ENCODE results near the gene ETFB. TPM values are rescaled to one million over a fixed set of nuclear protein-coding genes. Genes with fewer than 3 reads are reported as not detected.
"Not testable (repeated sequence)": the region's sequence is repeated elsewhere in the genome, so short reads cannot be mapped to it uniquely, and the experiment has no call there.

ETFB gene
- 100 to 1,000 TPM; 190 to 193 TPM for total RNA-seq

DNA sequence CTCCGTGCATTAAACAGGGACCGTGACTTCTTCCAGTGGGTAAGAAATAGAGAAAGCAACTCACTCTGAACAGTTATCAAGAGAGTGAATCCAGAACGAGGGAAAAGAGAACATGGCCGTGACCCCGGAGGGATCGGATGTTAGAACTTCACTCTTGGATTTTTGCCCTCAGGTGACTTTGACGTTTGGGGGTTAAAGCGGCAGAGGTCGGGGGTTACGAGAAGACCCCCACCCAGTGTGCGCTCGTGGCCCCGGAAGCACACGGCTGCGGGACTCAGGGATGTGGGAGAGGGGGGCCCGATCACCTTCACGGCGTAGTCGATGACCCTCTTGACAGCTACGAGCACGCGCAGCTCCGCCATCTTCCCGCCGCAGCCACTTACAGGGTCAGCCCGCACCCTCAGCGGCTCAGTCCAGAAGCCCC is at the start of gene ETFB:
ETFB (minus strand) TSS at position 424 of the 424 bp plus-strand sequence; CDS start at position 362, 62 bp downstream.
- Mint-ChIP-seq H3K36me3 (peaks cover 21% of the 10 kb centered on the region), H3K9me3 (no peaks in the 10 kb centered on the region), H3K4me1 (ENCODE audit: low read depth) (peaks cover 47% of the 10 kb centered on the region), H3K27me3 (no peaks in the 10 kb centered on the region), H3K27ac (peak within 1 kb of the TSS; percentile 96), H3K4me3 (peak within 1 kb of the TSS; percentile 99)
- DNase-seq: no peak
- intact Hi-C loops (cut with micrococcal nuclease): loop anchor here (1.0 kb wide), 1 partner anchor 75 kb away; no protein-coding TSS in a partner anchor
- ChIA-PET CTCF (interaction anchor here (0.5 to 1.2 kb wide), 7 partner anchors 11 to 295 kb away, joined by 3 to 5 read pairs (median 3); no protein-coding TSS in a partner anchor), POLR2A (interaction anchor here (1.1 to 1.7 kb wide), 4 partner anchors 11 to 29 kb away, joined by 3 to 17 read pairs (median 4); partner anchors contain the start of gene VSIG10L)

DNA sequence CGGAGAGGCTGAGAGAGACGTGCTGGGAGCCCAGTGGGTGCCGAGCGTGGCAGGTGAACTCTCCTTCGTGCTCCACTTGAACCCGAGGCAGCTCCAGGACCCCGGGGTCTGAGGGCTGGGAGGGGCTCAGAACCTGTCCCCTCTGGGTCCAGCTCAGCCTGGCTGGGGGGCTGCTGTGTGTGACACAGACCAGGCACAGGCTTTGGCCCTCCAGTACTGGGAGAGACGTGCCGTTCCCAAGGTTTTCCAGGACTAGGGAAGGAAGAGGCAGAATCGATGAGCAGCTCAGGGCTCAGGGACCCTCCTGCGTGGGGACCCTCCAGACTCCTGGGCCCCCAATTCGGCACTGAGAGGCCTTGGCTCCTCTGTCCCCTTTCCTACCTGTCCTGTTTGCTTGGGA is 49.0 kb upstream of the ETFB start:
- H3K27ac Mint-ChIP-seq: no peak overlapping the region
- no peak for DNase-seq
- H3K4me1 Mint-ChIP-seq (ENCODE audit: low read depth): peaks cover 18% of the 10 kb centered on the region
- H3K27me3 Mint-ChIP-seq: peaks cover 15% of the 10 kb centered on the region
- intact Hi-C loops (cut with micrococcal nuclease): no loop called here
- POLR2A ChIA-PET: no interaction called here
- CTCF ChIA-PET: interaction anchor here (1.5 kb wide), 1 partner anchor 17 kb away, joined by 6 read pairs; no protein-coding TSS in a partner anchor
- no peak overlapping the region for H3K4me3 Mint-ChIP-seq
- H3K9me3 Mint-ChIP-seq: no peaks in the 10 kb centered on the region
- no peaks in the 10 kb centered on the region for H3K36me3 Mint-ChIP-seq

DNA sequence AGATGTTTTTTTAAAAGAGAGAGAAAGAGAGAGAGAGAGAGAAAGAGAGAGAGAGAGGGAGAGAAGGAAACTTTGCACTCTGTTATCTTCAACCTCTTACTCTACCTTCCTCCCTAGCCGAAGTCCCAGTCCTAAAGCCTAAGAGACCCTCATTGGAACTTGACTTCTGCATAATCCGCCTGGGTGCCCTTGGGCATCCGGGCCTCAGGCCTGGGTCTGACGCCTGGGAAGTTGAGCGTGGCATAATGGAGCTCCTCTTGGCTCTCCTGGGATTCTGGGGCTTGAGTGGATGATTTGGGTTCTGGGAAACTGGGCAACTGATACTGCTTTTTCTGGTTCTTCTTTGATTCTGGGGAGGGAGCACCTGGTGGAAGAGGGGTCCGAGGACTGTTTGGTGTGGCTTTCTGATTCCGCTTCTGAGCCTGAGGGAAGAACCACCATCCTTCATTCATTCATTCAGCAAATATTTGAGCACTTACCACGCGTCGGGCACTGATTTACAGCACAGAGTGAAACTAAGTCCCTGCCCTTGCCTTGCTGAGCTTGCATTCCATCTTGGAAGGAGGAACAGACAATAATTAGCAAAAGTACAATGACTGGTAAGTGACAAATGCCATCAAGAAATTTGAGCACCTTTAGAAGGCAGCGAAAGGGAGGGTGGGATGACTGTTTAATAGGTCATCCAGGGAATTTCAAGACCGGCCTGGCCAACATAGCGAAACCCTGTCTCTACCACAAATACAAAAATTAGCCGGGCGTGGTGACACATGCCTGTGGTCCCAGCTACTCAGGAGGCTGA is 45.0 kb upstream of the ETFB start:
- H3K4me1 Mint-ChIP-seq (ENCODE audit: low read depth): peaks cover 7% of the 10 kb centered on the region
- ChIA-PET POLR2A (interaction anchor here (0.6 kb wide), 1 partner anchor 22 kb away, joined by 3 read pairs; no protein-coding TSS in a partner anchor), CTCF (no interaction called here)
- H3K36me3 Mint-ChIP-seq: no peaks in the 10 kb centered on the region
- no peak overlapping the region for H3K4me3 Mint-ChIP-seq
- peaks cover 7% of the 10 kb centered on the region for H3K27me3 Mint-ChIP-seq
- no peaks in the 10 kb centered on the region for H3K9me3 Mint-ChIP-seq
- DNase-seq: no peak
- intact Hi-C loops (cut with micrococcal nuclease): no loop called here
- H3K27ac Mint-ChIP-seq: no peak overlapping the region

- Mint-ChIP-seq H3K27me3 (peaks cover 5% of the 10 kb centered on the region), H3K27ac (no peak overlapping the region), H3K4me3 (no peak overlapping the region), H3K36me3 (peaks cover 13% of the 10 kb centered on the region), H3K4me1 (ENCODE audit: low read depth) (peaks cover 7% of the 10 kb centered on the region), H3K9me3 (peaks cover 12% of the 10 kb centered on the region)
- ChIA-PET POLR2A (no interaction called here), CTCF (interaction anchor here (0.7 to 3.7 kb wide), 13 partner anchors 9 to 249 kb away, joined by 3 to 30 read pairs (median 4); partner anchors contain the start of genes NKG7 and VSIG10L)
- intact Hi-C loops (cut with micrococcal nuclease): loop anchor here (1.0 kb wide), 1 partner anchor 68 kb away; no protein-coding TSS in a partner anchor
- peak; percentile 56 for DNase-seq
Measured at GRCh38 chr19:51407511-51408131, 41.4 kb upstream of the ETFB start.

- peaks cover 25% of the 10 kb centered on the region for H3K9me3 Mint-ChIP-seq
- intact Hi-C loops (cut with micrococcal nuclease): no loop called here
- DNase-seq: no peak
- H3K27me3 Mint-ChIP-seq: no peaks in the 10 kb centered on the region
- no peak overlapping the region for H3K27ac Mint-ChIP-seq
- peaks cover 3% of the 10 kb centered on the region for H3K4me1 Mint-ChIP-seq (ENCODE audit: low read depth)
- ChIA-PET POLR2A (no interaction called here), CTCF (interaction anchor here (4.1 kb wide), 1 partner anchor 18 kb away, joined by 13 read pairs; no protein-coding TSS in a partner anchor)
- no peak overlapping the region for H3K4me3 Mint-ChIP-seq
- peaks cover 26% of the 10 kb centered on the region for H3K36me3 Mint-ChIP-seq
Measured at GRCh38 chr19:51402117-51402516, 35.9 kb upstream of the ETFB start.

GRCh38 chr19:51399936-51400335 is 33.7 kb upstream of the ETFB start:
- DNase-seq, POLR2A ChIA-PET, H3K27ac Mint-ChIP-seq, H3K27me3 Mint-ChIP-seq, H3K4me3 Mint-ChIP-seq: not testable (repeated sequence)
- intact Hi-C loops (cut with micrococcal nuclease): loop anchor here (10.0 kb wide), 1 partner anchor 195 kb away; no protein-coding TSS in a partner anchor
- CTCF ChIA-PET: interaction anchor here (0.9 to 7.7 kb wide), 6 partner anchors 18 to 257 kb away, joined by 3 to 54 read pairs (median 13); no protein-coding TSS in a partner anchor
- H3K36me3 Mint-ChIP-seq: peaks cover 29% of the 10 kb centered on the region
- peaks cover 25% of the 10 kb centered on the region for H3K9me3 Mint-ChIP-seq
- H3K4me1 Mint-ChIP-seq (ENCODE audit: low read depth): peaks cover 12% of the 10 kb centered on the region

- ChIA-PET POLR2A (no interaction called here), CTCF (interaction anchor here (0.6 to 7.7 kb wide), 14 partner anchors 9 to 262 kb away, joined by 3 to 54 read pairs (median 6); partner anchors contain the start of genes SIGLEC10 and VSIG10L)
- Mint-ChIP-seq H3K4me1 (ENCODE audit: low read depth) (peaks cover 14% of the 10 kb centered on the region), H3K27ac (no peak overlapping the region), H3K4me3 (no peak overlapping the region), H3K9me3 (peaks cover 25% of the 10 kb centered on the region), H3K36me3 (peaks cover 33% of the 10 kb centered on the region), H3K27me3 (no peaks in the 10 kb centered on the region)
- DNase-seq: no peak
- intact Hi-C loops (cut with micrococcal nuclease): loop anchor here (10.0 kb wide), 1 partner anchor 196 kb away; no protein-coding TSS in a partner anchor
Measured at GRCh38 chr19:51399231-51399630, 33.0 kb upstream of the ETFB start.

DNA sequence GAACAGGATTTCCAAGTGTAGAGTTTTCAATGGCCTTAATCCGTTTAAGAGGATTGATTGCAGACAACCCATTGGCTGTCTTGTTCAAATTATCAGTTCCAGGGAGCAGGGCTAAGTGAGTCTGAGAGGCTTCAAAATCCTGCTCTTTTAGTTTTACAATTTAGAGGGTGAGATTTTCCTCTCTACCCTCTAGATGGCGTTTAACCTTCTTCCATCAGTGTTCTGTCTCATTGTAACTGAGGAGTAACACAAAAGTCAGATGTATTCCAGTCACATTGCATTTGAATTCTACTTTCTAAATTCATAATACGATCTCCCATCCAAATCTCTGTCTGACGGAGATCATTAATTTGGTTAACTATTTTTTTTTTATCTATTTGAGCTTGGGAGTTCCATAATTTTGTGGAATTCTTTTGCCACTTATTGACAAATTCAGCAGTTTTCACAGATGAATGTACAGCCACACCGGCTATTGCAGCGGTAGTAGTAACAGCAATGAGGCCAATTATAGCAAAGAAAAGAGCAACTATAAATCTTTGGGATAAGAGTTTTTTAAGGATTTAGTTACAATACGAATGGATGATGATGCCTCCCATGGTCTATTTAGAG is 32.0 kb upstream of the ETFB start:
- Mint-ChIP-seq H3K4me3 (no peak overlapping the region), H3K27ac (no peak overlapping the region), H3K4me1 (ENCODE audit: low read depth) (peaks cover 20% of the 10 kb centered on the region), H3K9me3 (peaks cover 18% of the 10 kb centered on the region), H3K27me3 (no peaks in the 10 kb centered on the region), H3K36me3 (peaks cover 26% of the 10 kb centered on the region)
- intact Hi-C loops (cut with micrococcal nuclease): loop anchor here (10.0 kb wide), 1 partner anchor 197 kb away; no protein-coding TSS in a partner anchor
- CTCF ChIA-PET: interaction anchor here (0.8 to 7.7 kb wide), 17 partner anchors 10 to 263 kb away, joined by 3 to 54 read pairs (median 6); partner anchors contain the start of genes SIGLEC10, VSIG10L and ZNF175
- no peak for DNase-seq
- POLR2A ChIA-PET: no interaction called here

DNA sequence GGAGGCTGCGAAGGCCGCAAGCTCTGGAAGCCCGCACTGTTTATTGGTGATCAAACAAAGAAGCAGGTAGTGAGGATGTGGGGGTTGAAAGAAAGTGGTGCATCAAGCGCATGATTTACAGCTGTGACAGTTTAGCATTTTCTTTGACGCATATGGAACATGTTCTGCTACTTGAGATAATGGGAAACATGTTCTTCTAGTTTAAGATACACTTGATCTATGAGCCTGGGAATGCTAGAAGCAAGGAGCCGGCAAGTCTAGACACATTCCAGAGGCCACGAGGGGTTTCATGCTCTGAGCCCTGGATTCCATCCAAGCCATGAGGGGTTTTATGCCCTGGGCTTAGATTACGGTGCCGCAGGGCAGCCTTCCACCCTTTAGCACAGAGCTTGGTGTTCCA is 31.3 kb upstream of the ETFB start:
- not testable (repeated sequence) for H3K4me3 Mint-ChIP-seq
- intact Hi-C loops (cut with micrococcal nuclease): loop anchor here (10.0 kb wide), 1 partner anchor 197 kb away; no protein-coding TSS in a partner anchor
- H3K4me1 Mint-ChIP-seq (ENCODE audit: low read depth): peaks cover 25% of the 10 kb centered on the region

DNA sequence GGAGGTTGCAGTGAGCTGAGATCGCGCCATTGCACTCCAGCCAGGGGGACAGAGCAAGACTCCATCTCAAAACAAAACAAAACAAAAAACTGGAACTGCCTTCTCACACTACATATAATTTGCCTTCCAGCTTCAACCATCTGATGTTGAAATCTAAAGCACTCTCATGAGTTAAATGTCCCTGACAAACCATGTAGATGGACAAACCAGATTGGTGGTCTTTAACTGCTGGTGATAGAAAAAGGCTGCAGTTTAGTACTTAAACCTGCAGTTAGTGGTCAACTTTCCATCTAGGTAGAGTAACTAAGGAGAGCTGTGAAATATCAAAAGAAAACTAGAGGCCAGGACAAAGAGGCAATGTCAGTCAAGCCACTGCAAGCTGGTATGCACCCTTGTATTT is 30.0 kb upstream of the ETFB start:
- H3K9me3 Mint-ChIP-seq: peaks cover 3% of the 10 kb centered on the region
- H3K36me3 Mint-ChIP-seq: peaks cover 11% of the 10 kb centered on the region
- peaks cover 27% of the 10 kb centered on the region for H3K4me1 Mint-ChIP-seq (ENCODE audit: low read depth)
- H3K4me3 Mint-ChIP-seq: peak overlapping the region; percentile 84
- no peaks in the 10 kb centered on the region for H3K27me3 Mint-ChIP-seq
- POLR2A ChIA-PET: interaction anchor here (1.1 to 4.1 kb wide), 6 partner anchors 21 to 59 kb away, joined by 3 to 27 read pairs (median 12); partner anchors contain the start of genes CLDND2, ETFB, NKG7 and SIGLEC10
- DNase-seq: no peak
- intact Hi-C loops (cut with micrococcal nuclease): loop anchor here (10.0 kb wide), 1 partner anchor 199 kb away; no protein-coding TSS in a partner anchor
- CTCF ChIA-PET: interaction anchor here (0.7 to 7.7 kb wide), 12 partner anchors 16 to 301 kb away, joined by 3 to 54 read pairs (median 6); partner anchors contain the start of gene VSIG10L
- H3K27ac Mint-ChIP-seq: no peak overlapping the region

More for the DNA sequence above, 31.3 kb upstream of the ETFB start:
- POLR2A ChIA-PET, DNase-seq, H3K27ac Mint-ChIP-seq, H3K27me3 Mint-ChIP-seq: not testable (repeated sequence)
- H3K36me3 Mint-ChIP-seq: peaks cover 20% of the 10 kb centered on the region
- H3K9me3 Mint-ChIP-seq: peaks cover 11% of the 10 kb centered on the region
- CTCF ChIA-PET: interaction anchor here (1.5 to 7.7 kb wide), 11 partner anchors 10 to 264 kb away, joined by 4 to 54 read pairs (median 9); partner anchors contain the start of gene VSIG10L
